Stimulated activated CD8-positive, alpha-beta memory T cell treated with anti-CD3 and anti-CD28 coated beads, Interleukin-4, amount 100 ng/mL, for 1 hour (primary cell): Measurements from ENCODE around the gene NOTO.

Experiments used
- DNase-seq, 2 donors: peaks; one replicate each; pipeline ENCODE4 v3.0.0-alpha.2; 2020; ENCODE audit warnings: low read depth in 2 of 2, low spot score in 1 of 2

Gene NOTO

DNA sequence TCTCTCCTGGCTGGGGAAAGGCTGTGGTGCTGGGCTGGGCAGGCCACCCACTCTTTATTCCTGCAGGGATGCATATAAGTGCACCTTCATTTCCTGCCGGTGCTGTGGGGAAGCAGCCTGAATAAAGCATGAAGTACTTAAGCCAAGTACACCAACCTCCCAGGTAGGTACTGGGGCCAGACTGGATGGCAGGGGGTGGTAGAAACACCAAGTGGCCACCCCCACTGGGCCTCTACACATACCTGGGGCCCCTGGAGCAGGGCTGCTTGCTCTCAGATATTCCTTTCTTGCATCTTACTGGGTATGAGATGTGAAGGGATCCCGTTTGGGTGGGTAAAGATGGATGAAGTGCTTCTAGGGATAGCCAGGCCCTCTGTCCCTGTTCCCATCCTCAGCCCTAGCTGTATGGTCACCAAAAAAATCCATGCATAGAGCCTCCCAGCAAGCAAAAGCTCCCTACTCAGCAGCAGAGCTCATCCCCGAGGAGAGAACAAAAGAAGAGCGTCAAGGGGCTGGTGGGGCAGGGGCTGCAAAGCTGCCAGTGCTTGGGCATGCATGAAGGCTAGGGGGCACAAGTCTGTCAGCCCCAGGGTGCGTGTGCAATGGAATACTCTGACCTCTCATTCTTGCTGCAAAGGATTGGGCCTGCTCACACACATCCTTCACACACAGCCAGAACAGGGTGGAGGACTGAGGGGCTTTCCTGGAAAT is 53.7 kb downstream of the NOTO start:
- no peak for DNase-seq

- DNase-seq, result no peak
Measured at GRCh38 chr2:73256618-73256922, 54.2 kb downstream of the NOTO start.

DNA sequence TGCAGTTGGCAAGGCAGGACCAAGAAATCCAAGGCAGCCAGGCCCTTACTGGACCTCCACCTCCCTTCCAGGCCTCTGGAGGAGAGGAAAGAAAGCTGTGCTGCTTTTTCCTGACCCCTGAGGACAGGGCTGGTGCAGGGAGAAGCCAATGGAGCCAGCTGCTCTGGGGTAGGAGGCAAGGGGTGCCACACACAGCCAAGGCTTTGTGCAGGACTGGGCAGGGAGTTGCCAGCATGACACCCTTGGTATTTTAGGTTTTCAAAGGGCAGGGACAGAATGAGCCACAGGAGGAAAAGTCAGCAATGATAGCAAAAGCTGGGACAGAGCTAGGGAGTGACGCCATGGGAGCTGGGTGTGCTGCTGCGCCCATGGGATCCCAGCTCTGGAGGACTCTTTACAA is 54.6 kb downstream of the NOTO start:
- no peak for DNase-seq

GRCh38 chr2:73257425-73258125 is 55.2 kb downstream of the NOTO start:
- DNase-seq, result no peak

DNA sequence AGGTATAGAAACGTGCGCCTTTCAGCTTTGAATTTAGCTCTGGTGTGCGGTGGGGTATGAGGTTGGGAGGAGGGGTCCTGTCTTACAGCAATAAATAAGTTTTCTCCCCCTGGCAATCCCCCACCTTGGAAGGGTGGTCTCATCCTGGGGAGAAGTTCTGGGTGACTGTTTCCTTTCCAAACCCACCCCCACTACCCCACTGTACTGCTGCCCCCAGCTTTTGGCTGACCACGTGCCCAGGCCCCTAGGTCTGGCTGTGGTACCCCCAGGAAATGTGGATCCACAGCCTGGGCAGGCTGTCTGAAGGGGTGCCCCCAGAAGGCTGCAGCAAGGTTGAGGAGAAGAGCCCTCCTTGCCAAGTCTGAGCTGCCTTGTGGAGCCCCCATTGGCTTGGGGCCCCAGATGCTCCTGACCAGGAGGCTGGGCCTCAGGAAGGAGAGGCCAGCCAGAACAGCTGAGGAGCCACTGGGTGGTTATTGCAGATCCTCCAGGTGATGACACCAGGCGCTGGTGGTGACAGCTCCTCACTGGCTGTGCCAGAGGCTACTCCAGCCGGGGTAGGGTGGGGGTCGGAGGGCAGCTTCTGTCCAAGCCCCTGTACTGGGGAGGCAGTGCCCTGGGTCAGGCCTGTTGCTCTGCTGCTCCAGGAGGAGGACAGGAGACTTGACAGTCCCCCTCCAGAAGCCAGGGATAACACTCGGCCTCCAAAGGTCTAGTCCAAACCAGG is 56.0 kb downstream of the NOTO start:
- no peak for DNase-seq

- DNase-seq, result no peak
Measured at GRCh38 chr2:73258913-73259215, 56.5 kb downstream of the NOTO start.

DNA sequence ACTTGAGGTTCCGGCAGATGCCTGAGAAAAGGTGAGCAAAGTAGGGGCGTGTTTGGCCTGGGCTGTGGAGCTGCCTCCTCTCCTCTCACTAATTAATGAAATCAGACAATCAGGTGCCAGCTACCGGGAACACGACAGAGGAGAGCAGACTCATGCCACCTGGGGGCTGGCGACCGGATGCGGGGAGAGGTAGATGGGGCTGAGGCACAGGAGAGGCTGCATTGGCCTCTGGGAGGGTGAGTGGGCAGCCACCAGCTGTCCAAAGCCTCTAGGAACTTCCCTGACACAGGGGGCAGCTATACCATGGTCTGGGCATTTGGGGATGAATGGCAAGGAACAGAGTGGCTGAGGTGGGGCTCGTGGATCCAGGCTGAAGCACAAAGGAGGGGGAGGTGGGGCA is 56.9 kb downstream of the NOTO start:
- no peak for DNase-seq

DNA sequence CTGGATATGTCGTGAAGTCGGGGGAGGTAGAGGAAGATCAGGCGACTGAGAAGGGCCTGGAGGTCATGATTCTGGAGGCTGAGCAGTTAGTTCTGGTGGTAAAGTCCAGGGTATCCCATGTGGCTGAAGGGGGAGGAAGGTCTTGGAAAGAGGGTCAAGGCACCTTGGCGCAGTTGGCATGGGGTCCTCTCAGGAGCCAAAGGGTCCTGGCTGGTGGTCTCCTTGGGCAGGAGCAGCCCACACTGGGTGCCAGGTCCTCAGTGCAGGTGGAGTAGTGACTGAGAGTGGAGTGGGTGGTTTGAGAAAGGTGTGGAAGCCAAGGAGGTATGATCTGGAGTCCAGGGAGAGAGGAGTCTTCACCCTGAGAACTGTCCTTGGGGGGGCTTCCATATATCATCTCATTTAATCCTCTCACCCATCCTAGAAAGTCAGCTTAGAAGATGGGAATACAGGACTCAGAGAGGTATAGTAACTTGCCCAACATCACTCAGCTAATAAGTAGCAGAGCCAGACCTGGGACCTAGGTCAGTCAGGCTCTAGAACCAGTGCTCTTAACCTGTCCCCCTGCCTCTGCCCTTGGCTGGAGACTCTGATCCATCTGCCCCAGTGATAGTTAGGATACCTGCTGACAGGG is 57.4 kb downstream of the NOTO start:
- DNase-seq, result no peak

- DNase-seq, result no peak
Measured at GRCh38 chr2:73260338-73260984, 58.1 kb downstream of the NOTO start.
